ENCODE data around the gene FKBP6.
"Not testable (repeated sequence)": the region's sequence is repeated elsewhere in the genome, so short reads cannot be mapped to it uniquely, and the experiment has no call there.

DNA sequence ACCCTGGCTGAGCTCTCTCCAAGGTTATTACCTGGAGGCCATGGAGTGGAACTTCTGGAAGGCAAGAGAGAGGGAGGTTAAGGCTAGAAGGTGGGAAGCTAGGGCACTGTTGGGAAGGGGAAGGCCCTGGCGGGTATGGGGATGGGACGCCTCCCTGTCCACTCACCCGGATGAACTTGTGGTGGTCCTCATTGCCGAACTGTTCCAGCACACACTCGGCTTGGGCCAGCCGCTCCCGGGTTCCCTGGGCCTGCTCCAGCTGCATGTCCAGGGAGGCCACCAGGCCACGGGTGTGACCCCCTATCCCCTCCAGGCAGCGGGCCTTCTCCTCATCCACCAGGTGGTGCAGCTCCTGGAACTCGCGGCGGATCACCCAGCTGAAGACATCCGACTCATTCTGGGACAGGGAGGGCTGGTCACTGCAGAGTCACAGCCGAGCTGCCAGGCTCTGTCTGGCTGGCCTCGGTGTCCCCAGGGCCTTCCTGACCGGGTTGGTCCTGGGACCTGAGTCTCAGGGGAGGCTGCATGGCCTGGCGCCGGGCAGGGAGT, 9.2 kb upstream of the FKBP6 start:
- TF ChIP-seq, protein P1, sequence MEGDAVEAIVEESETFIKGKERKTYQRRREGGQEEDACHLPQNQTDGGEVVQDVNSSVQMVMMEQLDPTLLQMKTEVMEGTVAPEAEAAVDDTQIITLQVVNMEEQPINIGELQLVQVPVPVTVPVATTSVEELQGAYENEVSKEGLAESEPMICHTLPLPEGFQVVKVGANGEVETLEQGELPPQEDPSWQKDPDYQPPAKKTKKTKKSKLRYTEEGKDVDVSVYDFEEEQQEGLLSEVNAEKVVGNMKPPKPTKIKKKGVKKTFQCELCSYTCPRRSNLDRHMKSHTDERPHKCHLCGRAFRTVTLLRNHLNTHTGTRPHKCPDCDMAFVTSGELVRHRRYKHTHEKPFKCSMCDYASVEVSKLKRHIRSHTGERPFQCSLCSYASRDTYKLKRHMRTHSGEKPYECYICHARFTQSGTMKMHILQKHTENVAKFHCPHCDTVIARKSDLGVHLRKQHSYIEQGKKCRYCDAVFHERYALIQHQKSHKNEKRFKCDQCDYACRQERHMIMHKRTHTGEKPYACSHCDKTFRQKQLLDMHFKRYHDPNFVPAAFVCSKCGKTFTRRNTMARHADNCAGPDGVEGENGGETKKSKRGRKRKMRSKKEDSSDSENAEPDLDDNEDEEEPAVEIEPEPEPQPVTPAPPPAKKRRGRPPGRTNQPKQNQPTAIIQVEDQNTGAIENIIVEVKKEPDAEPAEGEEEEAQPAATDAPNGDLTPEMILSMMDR (IDR thresholded peaks at IDR 0.05), result not testable (repeated sequence)
- not testable (repeated sequence) for TF ChIP-seq ZFX (IDR thresholded peaks at IDR 0.05; ENCODE audit: borderline replicate concordance)
